ENCODE data around the gene ZMAT1. TPM values are rescaled to one million over a fixed set of nuclear protein-coding genes. Genes with fewer than 3 reads are reported as not detected.

Gene ZMAT1
- polyA plus RNA-seq (2012; ENCODE audit: insufficient read length, low read depth), result not detected

GRCh38 chrX:101931488-101932248 is at the start of gene ZMAT1:
ZMAT1 (minus strand) TSS chrX:101932027; CDS start chrX:101932008, 19 bp downstream.
- no peak for TF ChIP-seq POLR2AphosphoS5 (IDR thresholded peaks at IDR 0.05; ENCODE audit: low read depth, low read length)
- TF ChIP-seq REST (IDR thresholded peaks at IDR 0.05; ENCODE audit: insufficient read depth in 1 of 2, low read depth in 2 of 2, low read length in 2 of 2), result no peak
- no peak for TF ChIP-seq TAF1 (IDR thresholded peaks at IDR 0.05; ENCODE audit: borderline replicate concordance, insufficient read depth, low read length)
- TF ChIP-seq FOXP2 (optimal IDR thresholded peaks at IDR 0.05; ENCODE audit: borderline replicate concordance, extremely low read depth, extremely low read length, insufficient read depth), result no peak
- TF ChIP-seq SIN3A (IDR thresholded peaks at IDR 0.05; ENCODE audit: borderline replicate concordance, insufficient read depth, low read length), result no peak

- TF ChIP-seq FOXP2 (optimal IDR thresholded peaks at IDR 0.05; ENCODE audit: borderline replicate concordance, extremely low read depth, extremely low read length, insufficient read depth) (no peak), POLR2AphosphoS5 (IDR thresholded peaks at IDR 0.05; ENCODE audit: low read depth, low read length) (no peak), REST (IDR thresholded peaks at IDR 0.05; ENCODE audit: insufficient read depth in 1 of 2, low read depth in 2 of 2, low read length in 2 of 2) (no peak), SIN3A (IDR thresholded peaks at IDR 0.05; ENCODE audit: borderline replicate concordance, insufficient read depth, low read length) (no peak)
Observed at GRCh38 chrX:101977106-101977505, 45.3 kb upstream of the ZMAT1 start.

GRCh38 chrX:101973066-101973465 is 41.2 kb upstream of the ZMAT1 start:
- TF ChIP-seq TAF1 (IDR thresholded peaks at IDR 0.05; ENCODE audit: borderline replicate concordance, insufficient read depth, low read length) (no peak), REST (IDR thresholded peaks at IDR 0.05; ENCODE audit: insufficient read depth in 1 of 2, low read depth in 2 of 2, low read length in 2 of 2) (no peak), SIN3A (IDR thresholded peaks at IDR 0.05; ENCODE audit: borderline replicate concordance, insufficient read depth, low read length) (no peak), POLR2AphosphoS5 (IDR thresholded peaks at IDR 0.05; ENCODE audit: low read depth, low read length) (no peak), FOXP2 (optimal IDR thresholded peaks at IDR 0.05; ENCODE audit: borderline replicate concordance, extremely low read depth, extremely low read length, insufficient read depth) (no peak)

GRCh38 chrX:101958139-101958538 is 26.3 kb upstream of the ZMAT1 start:
- no peak for TF ChIP-seq REST (IDR thresholded peaks at IDR 0.05; ENCODE audit: insufficient read depth in 1 of 2, low read depth in 2 of 2, low read length in 2 of 2)
- TF ChIP-seq POLR2AphosphoS5 (IDR thresholded peaks at IDR 0.05; ENCODE audit: low read depth, low read length), result no peak
- TF ChIP-seq SIN3A (IDR thresholded peaks at IDR 0.05; ENCODE audit: borderline replicate concordance, insufficient read depth, low read length), result no peak
- TF ChIP-seq TAF1 (IDR thresholded peaks at IDR 0.05; ENCODE audit: borderline replicate concordance, insufficient read depth, low read length), result no peak
- TF ChIP-seq FOXP2 (optimal IDR thresholded peaks at IDR 0.05; ENCODE audit: borderline replicate concordance, extremely low read depth, extremely low read length, insufficient read depth), result no peak
